Measurements from ENCODE around the gene ANKRD33B. TPM values are rescaled to one million over a fixed set of nuclear protein-coding genes. Genes with fewer than 3 reads are reported as not detected.
"Not testable (repeated sequence)": the region's sequence is repeated elsewhere in the genome, so short reads cannot be mapped to it uniquely, and the experiment has no call there.

ANKRD33B gene
- total RNA-seq, 1 experiment from 2014 or later, result 0.46 TPM

- DNase-seq (ENCODE audit: low read depth), result no peak
Observed at GRCh38 chr5:10612251-10612650, 48.4 kb downstream of the ANKRD33B start.

DNA sequence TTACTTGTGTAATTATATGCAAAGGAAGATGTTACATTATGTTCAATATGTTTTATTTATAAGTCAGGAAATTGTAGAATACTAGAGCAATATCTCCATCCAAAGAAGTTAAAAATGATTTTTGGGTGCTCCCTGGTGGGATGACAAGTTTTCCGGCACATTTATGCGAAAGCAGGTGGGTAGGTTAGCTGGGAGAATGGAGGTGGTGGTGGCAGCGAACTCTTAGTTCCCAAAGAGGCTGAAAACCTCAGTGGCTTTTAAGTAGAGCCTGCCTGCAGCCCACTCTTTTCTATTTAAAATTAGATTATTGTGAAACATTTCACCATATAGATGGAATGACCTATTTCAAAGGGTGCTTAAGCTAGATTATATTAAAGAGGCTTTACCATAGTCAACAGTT lies 51.8 kb downstream of the ANKRD33B start:
- no peak for DNase-seq (ENCODE audit: low read depth)

GRCh38 chr5:10617103-10617502 lies 53.2 kb downstream of the ANKRD33B start:
- DNase-seq (ENCODE audit: low read depth), result no peak

DNA sequence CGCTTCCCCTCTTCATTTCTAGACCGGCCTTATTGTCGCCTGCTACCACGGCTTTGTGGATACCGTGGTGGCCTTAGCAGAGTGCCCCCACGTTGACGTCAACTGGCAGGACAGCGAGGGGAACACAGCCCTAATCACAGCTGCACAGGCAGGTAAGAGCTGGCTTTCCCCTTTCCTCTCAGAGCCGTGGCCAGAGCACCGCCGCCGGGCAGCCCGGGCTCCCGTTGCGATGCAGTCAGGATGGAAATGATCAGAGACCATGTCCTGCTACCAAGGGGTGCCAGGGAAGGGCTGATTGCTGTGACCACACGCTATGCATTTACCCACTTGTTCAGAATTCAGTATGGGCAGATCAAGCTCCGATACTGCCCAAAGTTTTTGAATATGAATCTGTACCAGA lies 54.4 kb downstream of the ANKRD33B start:
- no peak for DNase-seq (ENCODE audit: low read depth)

DNA sequence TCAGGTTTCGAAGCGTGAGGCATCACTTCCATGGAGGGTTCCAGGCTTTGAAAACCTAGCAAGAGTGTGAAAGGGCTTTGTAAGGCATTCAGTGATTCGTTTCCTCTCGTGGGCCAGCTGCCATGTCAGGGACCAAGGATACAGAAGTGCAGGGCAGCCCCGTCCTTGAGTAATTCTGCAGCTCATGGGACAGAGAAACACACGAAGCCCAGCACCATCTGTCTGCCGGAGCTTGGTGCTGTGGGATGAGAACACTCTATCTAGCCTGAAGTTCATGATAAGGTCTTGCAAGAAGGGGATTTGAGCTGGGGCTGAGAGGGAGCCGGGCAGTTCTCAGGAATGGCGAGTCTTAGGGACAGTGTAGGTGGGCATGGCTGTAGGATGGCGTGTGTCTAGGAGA lies 55.8 kb downstream of the ANKRD33B start:
- no peak for DNase-seq (ENCODE audit: low read depth)

GRCh38 chr5:10620346-10620745 lies 56.5 kb downstream of the ANKRD33B start:
- no peak for DNase-seq (ENCODE audit: low read depth)

- DNase-seq (ENCODE audit: low read depth), result no peak
Observed at GRCh38 chr5:10621832-10622231, 58.0 kb downstream of the ANKRD33B start.

- DNase-seq (ENCODE audit: low read depth), result no peak
Observed at GRCh38 chr5:10622810-10623209, 58.9 kb downstream of the ANKRD33B start.

DNA sequence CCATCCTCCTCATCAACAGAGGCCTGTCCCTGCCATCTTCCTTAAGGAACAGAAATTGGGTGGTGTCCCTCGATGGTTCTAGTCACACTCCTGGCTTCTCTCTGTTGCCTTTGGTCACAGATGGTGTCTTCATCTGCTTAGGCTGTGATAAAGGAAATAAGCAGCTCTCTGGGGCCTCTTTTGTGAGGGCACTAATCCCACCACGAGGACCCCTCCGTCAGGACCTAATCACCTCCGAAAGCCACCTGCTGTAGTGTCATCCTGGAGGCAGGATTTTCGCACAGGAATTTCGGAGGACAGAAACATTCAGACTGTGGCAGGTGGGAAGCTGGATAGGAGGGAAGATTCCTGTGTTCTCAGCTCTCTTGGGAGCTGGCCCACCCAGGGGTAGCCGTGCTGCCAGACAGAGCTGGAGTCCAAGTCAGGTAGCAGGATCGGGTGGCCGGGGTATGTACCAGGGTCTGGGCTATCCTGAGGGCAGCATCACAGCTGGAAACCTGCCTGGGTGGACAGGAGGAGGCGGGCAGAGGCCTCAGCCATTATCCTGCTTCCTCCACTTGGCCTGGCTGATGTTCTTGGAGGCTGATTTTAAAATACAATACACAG lies 59.5 kb downstream of the ANKRD33B start:
- DNase-seq (ENCODE audit: low read depth), result no peak

- no peak for DNase-seq (ENCODE audit: low read depth)
Observed at GRCh38 chr5:10624206-10624605, 60.3 kb downstream of the ANKRD33B start.

- DNase-seq (ENCODE audit: low read depth), result no peak
Observed at GRCh38 chr5:10624679-10625078, 60.8 kb downstream of the ANKRD33B start.

DNA sequence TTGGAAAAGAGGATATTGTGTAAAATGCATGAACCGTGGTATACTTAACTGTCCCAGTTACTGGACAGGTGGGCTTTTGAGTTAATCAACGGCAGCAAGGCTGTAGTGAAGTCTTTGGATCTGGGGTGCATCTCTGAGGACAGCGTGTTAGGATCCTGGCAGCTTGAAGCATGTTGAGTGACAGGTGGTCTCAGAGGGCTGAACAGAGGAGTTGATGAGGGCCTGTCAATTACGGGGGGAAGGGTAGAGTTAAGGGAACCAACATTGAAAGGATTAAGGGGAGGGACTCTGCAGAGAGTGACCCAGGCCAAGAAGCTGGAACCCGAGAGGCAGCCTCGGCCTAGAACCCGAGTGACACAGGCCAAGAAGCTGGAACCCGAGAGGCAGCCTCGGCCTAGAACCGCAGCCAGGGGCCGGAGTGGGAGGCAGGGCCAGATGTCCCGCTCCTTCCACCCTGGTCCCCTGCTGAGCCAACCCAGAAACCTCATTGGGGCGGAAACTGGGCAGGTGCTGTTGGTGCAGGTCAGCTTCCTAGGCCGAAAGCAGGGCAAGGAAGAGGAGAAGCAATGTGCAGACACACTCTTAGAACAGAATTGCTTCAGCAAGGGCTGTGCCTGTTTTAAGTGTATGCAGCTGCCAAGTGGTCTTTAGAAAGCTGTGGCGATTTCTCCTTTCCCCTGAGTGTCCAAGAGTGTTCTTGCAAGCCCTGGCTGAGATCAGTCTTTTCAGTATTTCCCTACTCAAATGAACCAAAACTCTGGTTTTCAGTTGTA lies 62.0 kb downstream of the ANKRD33B start:
- DNase-seq (ENCODE audit: low read depth), result no peak

- no peak for DNase-seq (ENCODE audit: low read depth)
Observed at GRCh38 chr5:10626473-10627013, 62.7 kb downstream of the ANKRD33B start.

DNA sequence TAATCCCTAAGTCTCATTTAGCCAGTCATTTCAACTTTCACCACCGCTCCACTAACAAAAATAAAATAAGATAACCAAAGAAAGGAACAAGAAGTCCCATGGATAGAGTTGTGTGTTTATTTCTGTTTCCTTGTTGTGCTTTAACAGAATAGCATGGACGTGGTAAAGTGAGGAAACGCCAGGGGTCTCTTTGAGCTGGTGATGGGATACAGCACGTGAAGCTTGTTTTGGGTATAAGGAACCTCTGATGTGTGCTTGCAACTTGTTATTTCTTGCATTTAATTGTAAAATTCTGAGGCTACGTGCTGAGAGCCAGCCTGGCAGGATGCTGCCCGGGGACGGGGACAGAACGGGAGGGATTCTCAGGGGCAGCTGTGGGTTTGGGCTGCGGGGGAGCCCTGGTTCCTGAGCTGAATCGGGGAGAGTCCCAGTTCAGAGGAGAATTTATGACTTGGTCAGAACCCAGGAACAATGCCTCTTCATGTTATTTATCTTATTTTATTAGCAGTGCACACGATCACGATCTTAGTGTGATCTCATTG lies 63.4 kb downstream of the ANKRD33B start:
- DNase-seq (ENCODE audit: low read depth), result no peak

DNA sequence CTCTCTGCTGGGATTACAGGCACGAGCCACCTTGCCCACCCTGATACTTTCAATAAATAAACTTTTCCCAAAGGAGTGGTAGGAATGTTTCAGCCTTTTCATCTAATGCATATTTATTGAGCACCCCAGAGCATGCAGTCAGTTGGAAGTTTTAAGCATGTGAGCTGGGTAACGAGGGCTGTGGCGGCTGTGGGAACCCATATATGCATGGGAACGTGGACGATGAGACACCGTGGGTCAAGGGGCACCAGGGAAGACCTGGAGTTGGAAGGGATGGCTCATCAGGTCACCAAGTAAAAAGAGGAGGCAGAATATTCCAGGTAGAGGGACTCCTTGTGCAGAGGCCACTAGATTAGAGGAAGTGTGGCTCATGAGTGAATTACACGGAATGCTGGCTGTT lies 64.7 kb downstream of the ANKRD33B start:
- no peak for DNase-seq (ENCODE audit: low read depth)

- no peak for DNase-seq (ENCODE audit: low read depth)
Observed at GRCh38 chr5:10629682-10630081, 65.8 kb downstream of the ANKRD33B start.

- DNase-seq (ENCODE audit: low read depth), result no peak
Observed at GRCh38 chr5:10630126-10630525, 66.3 kb downstream of the ANKRD33B start.

DNA sequence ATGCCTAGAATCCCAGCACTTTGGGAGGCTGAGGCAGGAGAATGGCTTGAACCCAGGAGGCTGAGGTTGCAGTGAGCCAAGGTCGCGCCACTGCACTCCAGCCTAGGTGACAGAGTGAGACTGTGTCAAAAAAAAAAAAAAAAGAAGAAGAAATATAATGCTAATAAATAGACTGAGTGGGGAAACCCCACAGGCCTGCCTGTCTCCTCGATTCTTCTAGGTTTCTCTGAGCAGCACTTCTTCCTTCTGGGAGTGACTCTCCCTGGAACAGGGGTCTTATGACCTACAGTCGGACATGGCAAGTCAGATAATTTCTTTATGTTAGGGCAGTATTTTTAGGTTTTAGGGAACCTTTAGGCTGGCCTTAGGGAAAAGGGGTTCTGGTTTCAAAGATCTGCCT lies 66.9 kb downstream of the ANKRD33B start:
- not testable (repeated sequence) for DNase-seq (ENCODE audit: low read depth)

GRCh38 chr5:10631316-10631996 lies 67.6 kb downstream of the ANKRD33B start:
- no peak for DNase-seq (ENCODE audit: low read depth)

- DNase-seq (ENCODE audit: low read depth), result peak; percentile 36
Observed at GRCh38 chr5:10632110-10632761, 68.4 kb downstream of the ANKRD33B start.

GRCh38 chr5:10633271-10634049 lies 69.6 kb downstream of the ANKRD33B start:
- DNase-seq (ENCODE audit: low read depth), result no peak
